ENCODE data around the gene ATR.

DNA sequence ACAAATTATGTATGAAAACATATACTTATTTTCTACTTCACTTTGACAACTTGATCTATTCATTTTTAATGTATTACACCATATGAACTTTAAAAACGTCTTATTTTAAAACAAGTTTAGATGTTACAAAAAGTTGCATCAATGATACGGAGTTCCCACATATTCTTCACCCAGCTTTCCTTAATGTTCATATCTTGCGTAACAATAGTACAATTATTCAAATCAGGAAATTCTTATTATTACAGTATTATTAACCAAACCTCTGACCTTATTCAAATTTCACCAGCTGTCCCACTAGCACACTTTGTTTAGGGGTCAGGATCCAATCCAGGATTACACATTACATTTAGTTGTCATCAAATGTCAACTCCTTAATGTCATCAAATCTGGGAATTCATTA is 117.8 kb downstream of the ATR start:
- TF ChIP-seq, protein P1, sequence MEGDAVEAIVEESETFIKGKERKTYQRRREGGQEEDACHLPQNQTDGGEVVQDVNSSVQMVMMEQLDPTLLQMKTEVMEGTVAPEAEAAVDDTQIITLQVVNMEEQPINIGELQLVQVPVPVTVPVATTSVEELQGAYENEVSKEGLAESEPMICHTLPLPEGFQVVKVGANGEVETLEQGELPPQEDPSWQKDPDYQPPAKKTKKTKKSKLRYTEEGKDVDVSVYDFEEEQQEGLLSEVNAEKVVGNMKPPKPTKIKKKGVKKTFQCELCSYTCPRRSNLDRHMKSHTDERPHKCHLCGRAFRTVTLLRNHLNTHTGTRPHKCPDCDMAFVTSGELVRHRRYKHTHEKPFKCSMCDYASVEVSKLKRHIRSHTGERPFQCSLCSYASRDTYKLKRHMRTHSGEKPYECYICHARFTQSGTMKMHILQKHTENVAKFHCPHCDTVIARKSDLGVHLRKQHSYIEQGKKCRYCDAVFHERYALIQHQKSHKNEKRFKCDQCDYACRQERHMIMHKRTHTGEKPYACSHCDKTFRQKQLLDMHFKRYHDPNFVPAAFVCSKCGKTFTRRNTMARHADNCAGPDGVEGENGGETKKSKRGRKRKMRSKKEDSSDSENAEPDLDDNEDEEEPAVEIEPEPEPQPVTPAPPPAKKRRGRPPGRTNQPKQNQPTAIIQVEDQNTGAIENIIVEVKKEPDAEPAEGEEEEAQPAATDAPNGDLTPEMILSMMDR (optimal IDR thresholded peaks at IDR 0.05 in 1 of 3, IDR thresholded peaks at IDR 0.05 in 1 of 3, conservative IDR thresholded peaks at IDR 0.05 in 1 of 3; ENCODE audit: extremely low read depth in 1 of 3, insufficient read depth in 2 of 3, low read length in 3 of 3) = no peak
- TF ChIP-seq EZH2 (IDR thresholded peaks at IDR 0.05; ENCODE audit: low read length) = no peak
